Endometrium (tissue), 2 donors: ENCODE measurements around the gene APBA2.
"Not testable (repeated sequence)": the region's sequence is repeated elsewhere in the genome, so short reads cannot be mapped to it uniquely, and the experiment has no call there.

Experiments used
- FAIRE-seq: peaks from 2 replicates; lab custom pipeline; 2012; peaks lifted over from hg19 to GRCh38; lab: Jason Lieb, UNC
- donor health status: control.
- donor health status: control.

The APBA2 gene

GRCh38 chr15:28998511-28998910 lies 112.7 kb downstream of the APBA2 start:
- no peak for FAIRE-seq

- FAIRE-seq, result no peak
These were observed 117.5 kb downstream of the APBA2 start for GRCh38 chr15:29003191-29003839.

GRCh38 chr15:29003840-29004233 lies 118.1 kb downstream of the APBA2 start:
- no peak for FAIRE-seq

DNA sequence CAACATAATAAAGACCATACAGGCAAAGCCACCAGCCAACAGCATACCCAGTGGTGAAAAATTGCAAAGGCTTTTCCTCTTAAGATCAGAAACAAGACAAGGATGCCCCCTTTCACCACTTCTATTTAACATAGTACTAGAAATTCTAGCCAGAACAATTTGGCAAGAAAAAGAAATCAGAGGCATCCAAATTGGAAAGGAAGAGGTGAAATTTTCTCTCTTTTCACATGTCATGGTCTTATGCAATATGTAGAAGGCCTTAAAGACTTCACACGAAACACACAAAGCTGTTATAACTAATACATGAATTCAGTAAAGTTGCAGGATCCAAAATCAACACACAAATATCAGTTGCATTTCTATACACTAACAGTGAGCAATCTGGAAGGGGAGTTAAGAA lies 120.2 kb downstream of the APBA2 start:
- FAIRE-seq, result no peak

DNA sequence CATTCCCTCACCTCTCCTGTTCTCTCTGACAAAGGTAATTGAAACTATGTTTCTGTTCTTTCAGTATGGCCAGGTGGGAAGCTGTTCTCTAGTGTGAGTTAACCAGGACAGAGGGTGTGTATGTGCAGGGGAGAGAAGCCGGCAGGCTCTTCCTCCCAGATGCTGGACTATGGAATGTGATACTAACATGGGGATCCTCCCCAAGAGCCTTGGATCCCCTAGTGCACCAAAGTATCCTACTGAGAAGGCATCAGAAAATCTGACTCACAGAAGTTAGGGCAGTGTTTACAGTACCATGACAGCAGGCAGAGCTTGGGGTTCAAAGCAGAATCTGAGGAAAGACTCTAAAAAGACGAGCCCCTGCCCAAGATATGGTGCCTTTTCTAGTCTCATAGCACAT lies 123.1 kb downstream of the APBA2 start:
- no peak for FAIRE-seq

GRCh38 chr15:29012097-29012496 lies 126.3 kb downstream of the APBA2 start:
- no peak for FAIRE-seq

GRCh38 chr15:29014493-29014892 lies 128.7 kb downstream of the APBA2 start:
- FAIRE-seq, result no peak

DNA sequence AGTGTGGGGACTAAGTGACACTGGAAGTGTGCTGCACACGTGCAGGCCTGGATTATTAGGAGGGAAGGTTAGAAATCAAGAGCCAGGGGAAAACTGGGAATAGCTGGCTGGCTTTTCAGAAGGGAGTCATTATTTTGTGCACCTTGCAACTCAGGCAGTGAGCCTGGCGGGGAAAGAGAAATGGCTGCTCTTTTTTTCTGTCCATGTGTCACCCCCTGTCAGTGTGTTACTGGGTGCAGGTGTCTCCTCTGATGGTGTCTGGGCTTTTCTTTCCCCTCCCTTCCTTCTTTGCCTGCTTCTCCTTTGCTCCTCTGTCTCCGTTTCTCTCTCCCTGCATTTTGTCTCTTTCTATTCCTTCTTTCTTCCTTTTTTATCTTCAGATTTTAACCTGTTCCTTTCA lies 130.7 kb downstream of the APBA2 start:
- FAIRE-seq, result no peak

- FAIRE-seq, result no peak
These were observed 132.5 kb downstream of the APBA2 start for GRCh38 chr15:29018120-29018805.

DNA sequence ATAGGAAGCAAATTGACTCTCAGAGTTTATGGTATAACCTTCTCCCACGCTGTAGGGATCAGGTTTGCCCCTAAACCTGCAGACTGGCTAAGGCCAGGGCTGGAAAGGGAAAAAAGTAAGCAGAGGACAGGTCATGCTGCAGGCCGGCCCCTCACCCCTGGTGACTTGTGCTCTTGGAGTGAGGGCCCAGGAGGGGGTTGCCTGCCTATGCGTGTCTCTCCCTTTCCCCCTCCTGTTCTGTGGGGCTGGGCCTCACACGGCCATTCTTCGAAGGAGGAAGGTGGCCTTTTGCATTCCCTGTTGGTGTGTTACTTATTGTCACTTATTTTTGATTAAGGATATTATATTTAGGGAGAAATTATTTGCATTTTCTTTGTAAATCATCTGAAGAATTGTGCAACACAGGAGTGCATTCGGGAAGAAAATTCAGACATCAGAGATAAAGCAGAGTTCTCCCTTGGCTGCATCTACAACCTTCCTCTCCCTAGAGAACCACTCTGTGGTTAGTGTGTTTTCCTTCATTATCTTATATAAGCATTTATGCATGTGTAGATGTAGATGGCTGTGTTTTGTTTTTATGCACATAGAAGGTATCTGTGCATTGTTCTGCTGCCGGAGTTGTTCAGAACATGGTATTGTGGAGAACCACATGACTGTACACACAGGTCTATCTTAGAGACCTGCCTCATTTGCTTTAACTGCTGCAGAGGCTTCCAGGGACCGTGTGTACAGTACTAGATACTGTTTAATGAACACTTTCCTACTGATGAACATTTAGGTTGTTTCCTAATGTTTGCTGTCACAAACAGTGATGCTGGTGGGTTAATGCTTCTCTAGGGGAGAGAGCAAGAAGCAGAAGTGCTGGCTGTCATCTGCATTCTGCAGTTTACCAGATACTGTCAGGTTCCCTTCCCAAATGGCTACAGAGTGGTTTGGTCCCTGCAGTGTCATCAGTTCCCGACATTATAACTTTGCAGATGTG lies 133.5 kb downstream of the APBA2 start:
- no peak for FAIRE-seq

GRCh38 chr15:29021857-29022256 lies 136.1 kb downstream of the APBA2 start:
- FAIRE-seq, result no peak

DNA sequence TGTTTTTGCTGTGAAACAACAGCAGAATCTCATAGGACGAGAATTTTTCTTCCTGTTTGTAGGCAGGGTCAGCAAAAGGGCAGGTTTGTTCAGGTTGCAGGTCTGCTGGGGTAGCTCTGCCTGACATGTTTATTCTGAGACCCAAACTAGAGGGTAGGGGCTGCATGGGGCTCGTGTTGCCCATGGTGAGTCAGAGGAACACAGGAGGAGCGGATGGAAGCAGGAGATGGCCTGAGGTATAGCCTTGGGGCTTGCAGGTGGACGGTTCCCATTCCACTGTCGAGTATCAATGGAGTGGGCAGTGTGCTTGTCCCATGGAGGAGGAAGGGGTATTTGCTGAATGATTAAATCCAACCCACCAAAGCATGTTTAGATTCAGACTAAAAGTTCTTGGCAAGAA lies 138.9 kb downstream of the APBA2 start:
- no peak for FAIRE-seq

DNA sequence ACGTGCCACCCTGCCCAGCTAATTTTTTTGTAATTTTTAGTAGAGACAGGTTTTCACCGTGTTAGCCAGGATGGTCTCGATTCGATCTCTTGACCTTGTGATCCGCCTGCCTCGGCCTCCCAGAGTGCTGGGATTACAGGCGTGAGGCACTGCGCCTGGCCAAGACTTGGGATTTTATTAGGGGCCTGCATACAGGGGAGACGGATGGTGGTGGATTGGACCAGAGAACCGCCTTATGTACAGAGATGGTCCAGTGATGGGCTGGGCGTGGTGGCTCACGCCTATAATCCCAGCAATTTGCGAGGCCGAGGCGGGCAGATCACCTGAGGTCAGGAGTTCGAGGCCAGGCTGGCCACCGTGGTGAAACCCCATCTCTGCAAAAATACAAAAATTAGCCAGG lies 139.6 kb downstream of the APBA2 start:
- not testable (repeated sequence) for FAIRE-seq

DNA sequence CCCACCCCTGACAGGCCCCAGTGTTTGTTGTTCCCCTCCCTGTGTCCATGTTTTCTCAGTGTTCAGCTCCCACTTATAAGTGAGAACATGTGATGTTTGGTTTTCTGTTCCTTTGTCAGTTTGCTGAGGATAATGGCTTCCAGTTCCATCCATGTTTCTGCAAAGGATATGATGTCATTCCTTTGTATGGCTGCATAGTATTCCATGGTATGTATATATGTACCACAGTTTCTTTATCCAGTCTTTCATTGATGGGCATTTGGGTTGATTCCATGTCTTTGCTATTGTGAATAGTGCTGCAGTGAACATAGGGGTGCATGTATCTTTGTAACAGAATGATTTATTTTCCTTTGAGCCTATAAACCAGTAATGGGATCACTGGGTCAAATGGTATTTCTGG lies 142.4 kb downstream of the APBA2 start:
- FAIRE-seq, result not testable (repeated sequence)

DNA sequence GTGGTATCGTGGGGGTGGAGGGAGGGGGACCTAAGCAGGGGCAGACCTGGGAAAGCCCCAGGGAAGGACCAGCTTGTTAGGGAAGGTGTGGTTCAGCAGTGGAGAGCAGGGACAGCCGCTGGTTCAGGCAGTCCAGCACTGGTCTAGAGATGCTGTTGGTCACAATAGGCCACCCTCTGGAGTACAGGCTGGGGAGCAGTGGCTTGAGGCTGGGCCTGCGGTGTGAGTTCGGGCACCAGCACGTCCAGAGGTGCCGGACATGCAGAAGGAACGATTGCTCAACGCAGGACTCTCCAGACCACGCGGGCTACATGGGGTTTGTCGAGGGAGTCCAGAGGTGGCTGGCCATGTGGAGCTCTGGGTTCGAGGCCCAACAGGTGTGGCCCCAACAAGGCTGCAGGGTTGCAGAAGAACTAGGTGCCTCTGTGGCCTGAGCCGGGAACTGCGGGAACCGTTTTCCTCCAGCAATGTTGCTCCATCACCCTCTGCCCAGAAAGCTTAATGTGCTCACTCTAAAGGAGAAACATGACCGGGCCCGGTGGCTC lies 143.9 kb downstream of the APBA2 start:
- FAIRE-seq, result no peak

DNA sequence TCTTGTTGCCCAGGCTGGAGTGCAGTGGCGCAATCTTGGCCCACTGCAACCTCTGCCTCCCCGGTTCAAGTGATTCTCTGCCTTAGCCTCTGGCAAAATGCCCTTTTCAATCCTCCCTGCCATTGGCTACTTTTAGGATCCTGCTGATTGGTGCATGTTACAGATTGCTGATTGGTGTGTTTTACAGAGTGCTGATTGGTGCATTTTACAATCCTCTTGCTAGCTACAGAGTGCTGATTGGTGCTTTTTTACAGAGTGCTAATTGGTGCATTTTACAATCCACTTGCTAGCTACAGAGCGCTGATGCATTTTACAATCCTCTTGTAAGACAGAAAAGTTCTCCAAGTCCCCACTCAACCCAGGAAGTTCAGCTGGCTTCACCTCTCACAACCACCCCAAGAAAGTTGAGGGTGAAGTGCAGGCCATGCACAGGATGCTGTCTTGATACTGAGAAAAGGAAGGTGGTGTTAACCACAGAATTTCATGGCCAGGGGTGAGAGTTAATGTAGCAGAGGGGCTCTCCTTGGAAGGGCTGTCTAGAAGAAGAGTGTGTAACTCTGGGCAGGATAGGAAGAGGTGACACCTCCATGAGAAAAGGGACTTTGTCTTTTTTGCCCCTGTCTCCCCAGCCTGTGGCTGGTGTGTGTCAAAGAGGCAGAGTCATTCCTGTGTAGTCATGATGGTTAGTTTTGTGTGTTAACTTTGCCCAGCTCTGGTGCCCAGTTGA lies 145.9 kb downstream of the APBA2 start:
- FAIRE-seq, result no peak

DNA sequence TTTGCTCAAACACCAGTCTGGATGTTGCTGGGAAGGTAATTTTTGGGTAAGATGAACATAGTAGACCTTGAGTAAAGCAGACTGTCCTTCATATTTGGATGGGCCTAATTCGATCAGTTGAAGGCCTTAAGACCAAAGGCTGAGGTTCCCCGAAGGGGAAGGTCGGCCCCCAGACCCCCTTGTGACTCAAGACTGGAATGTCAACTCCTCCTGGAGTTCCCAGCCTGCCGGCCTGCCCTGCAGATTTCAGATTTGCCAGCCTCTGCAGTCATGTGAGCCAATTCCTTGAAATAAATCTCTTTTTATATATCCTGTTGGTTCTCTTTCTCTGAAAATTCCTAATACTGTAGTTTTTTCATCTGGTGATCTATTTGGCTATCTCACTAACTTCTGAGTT lies 146.5 kb downstream of the APBA2 start:
- FAIRE-seq, result no peak

DNA sequence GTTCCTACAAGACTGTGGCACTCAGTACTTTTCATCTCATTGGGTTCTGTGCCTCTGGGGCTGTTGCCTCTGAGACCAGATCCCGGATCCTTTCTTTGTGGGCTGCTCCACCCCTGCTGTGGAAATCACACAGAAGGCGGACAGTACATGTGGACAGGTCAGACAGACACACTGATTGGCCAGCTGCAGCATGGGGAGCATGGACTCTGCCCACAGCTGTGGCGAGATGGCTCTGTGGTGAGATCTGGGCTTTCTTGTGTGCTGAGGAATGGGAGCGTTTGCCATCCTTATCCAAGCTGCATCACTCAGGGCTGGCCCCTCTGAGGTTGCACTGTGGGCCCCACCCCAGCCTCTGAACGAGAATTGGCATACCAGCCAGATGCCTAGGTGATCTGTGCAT lies 147.0 kb downstream of the APBA2 start:
- FAIRE-seq, result no peak

GRCh38 chr15:29034151-29034550 lies 148.4 kb downstream of the APBA2 start:
- no peak for FAIRE-seq

DNA sequence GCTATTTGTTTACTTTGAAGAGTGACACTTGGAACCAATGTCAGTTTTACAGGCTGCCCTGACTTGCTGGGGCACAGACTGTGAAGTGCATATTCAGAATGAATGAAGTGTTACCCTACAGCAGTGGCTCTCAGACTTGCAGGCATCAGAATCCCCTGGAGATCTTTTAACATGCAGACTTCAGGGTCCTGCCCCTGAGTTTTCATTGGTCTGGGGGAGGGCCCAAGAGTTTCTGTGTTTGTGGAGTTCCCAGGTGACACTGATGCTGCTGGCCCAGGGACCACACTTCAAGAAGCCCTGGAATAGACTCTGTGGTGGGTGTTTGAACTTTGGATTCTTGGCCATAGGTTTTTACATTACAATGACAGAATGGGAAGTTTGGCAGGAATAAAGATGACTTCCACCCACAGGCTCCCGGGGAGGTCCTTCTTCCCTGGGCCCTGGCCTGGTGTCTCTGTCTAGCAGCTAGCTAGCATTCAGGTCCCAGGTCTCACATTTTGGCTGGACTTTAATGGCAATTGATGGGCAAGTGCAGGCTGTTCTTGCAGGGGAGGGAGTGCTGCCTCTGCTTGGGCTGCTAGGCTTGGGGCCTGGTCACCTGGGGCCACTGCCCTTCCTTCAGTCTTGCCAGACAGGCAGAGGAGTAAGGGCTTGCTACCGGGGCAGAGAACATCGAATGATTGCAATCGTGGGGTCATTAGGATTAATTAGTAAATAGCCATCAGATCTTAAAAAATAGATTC lies 149.0 kb downstream of the APBA2 start:
- FAIRE-seq, result no peak
